ENCODE results near the gene FJX1.
"Not testable (repeated sequence)": the region's sequence is repeated elsewhere in the genome, so short reads cannot be mapped to it uniquely, and the experiment has no call there.

FJX1 gene

GRCh38 chr11:35641964-35642363 lies 23.7 kb downstream of the FJX1 start:
- WGBS (ENCODE audit: insufficient coverage), result 96% methylated on average over 3 of the region's 3 CpGs
- no peak for DNase-seq
- no peak overlapping the region for H3K4me3 ChIP-seq (ENCODE audit: control insufficient read depth in 1 of 7, extremely low read depth in 1 of 7, insufficient read depth in 4 of 7, low read depth in 2 of 7, low read length in 6 of 7)
- no peaks in the 10 kb centered on the region for H3K9me3 ChIP-seq (ENCODE audit: control extremely low read depth in 1 of 5, control insufficient read depth in 4 of 5, insufficient read depth in 2 of 5, low read depth in 1 of 5, low read length in 4 of 5)
- H3K36me3 ChIP-seq (ENCODE audit: control insufficient read depth in 4 of 4, insufficient read depth in 4 of 4, low read length in 3 of 4), result no peaks in the 10 kb centered on the region
- CTCF ChIA-PET, result no interaction called here
- H3K27ac ChIP-seq (ENCODE audit: insufficient read depth in 1 of 2, low read depth in 1 of 2, low read length in 2 of 2, poor library complexity in 1 of 2, severe bottlenecking in 2 of 2), result no peak overlapping the region
- no peaks in the 10 kb centered on the region for H3K27me3 ChIP-seq (replicated peaks in 2 of 5; ENCODE audit: control insufficient read depth in 4 of 5, insufficient read depth in 5 of 5, low read length in 4 of 5)
- H3K4me1 ChIP-seq (ENCODE audit: control extremely low read depth in 1 of 4, control insufficient read depth in 4 of 4, insufficient read depth in 4 of 4, low read length in 3 of 4), result no peaks in the 10 kb centered on the region
- POLR2A ChIA-PET, result no interaction called here

DNA sequence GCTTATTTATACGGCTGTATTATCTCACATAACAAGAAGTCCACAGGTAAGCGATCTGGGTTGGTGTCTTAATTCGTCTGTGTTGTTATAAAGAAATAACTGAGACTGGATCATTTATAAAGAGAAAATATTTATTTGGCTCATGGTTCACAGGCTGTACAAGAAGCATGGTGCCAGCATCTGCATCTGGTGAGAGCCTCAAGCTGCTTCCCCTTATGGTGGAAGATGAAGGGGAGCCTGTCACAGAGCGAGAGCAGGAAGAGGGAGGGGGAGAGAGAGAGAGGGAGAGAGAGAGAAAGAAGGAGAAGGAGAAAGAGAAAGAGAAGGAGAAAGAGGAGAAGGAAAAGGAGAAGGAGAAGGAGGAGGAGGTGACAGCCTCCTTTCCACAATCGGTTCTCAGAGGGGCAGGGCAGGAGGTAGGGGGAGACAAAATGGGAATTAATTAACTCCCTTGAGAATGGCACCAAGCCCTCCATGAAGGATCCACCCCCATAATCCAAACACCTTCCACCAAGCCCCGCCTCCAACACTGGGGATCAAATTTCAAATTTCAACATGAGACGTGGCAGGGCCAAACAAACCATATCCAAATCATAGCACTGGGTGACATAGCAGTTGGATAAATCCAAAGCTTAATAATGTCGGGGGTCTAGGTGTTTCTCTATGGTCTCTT lies 29.3 kb downstream of the FJX1 start:
- Histone ChIP-seq H3K36me3 (ENCODE audit: control insufficient read depth in 4 of 4, insufficient read depth in 4 of 4, low read length in 3 of 4) (no peaks in the 10 kb centered on the region), H3K4me1 (ENCODE audit: control extremely low read depth in 1 of 4, control insufficient read depth in 4 of 4, insufficient read depth in 4 of 4, low read length in 3 of 4) (no peaks in the 10 kb centered on the region), H3K27me3 (replicated peaks in 2 of 5; ENCODE audit: control insufficient read depth in 4 of 5, insufficient read depth in 5 of 5, low read length in 4 of 5) (no peaks in the 10 kb centered on the region), H3K27ac (ENCODE audit: insufficient read depth in 1 of 2, low read depth in 1 of 2, low read length in 2 of 2, poor library complexity in 1 of 2, severe bottlenecking in 2 of 2) (no peak overlapping the region), H3K9me3 (ENCODE audit: control extremely low read depth in 1 of 5, control insufficient read depth in 4 of 5, insufficient read depth in 2 of 5, low read depth in 1 of 5, low read length in 4 of 5) (no peaks in the 10 kb centered on the region), H3K4me3 (ENCODE audit: control insufficient read depth in 1 of 7, extremely low read depth in 1 of 7, insufficient read depth in 4 of 7, low read depth in 2 of 7, low read length in 6 of 7) (no peak overlapping the region)
- DNase-seq, result peak in 1 of 3 donors; percentile 33
- WGBS (ENCODE audit: insufficient coverage), result 93% methylated on average over 3 of the region's 8 CpGs
- ChIA-PET CTCF (interaction anchor here (0.8 kb wide), 1 partner anchor 18 kb away, joined by 3 read pairs; no protein-coding TSS in a partner anchor), POLR2A (no interaction called here)

- Histone ChIP-seq H3K4me1 (ENCODE audit: control extremely low read depth in 1 of 4, control insufficient read depth in 4 of 4, insufficient read depth in 4 of 4, low read length in 3 of 4) (no peaks in the 10 kb centered on the region), H3K27ac (ENCODE audit: insufficient read depth in 1 of 2, low read depth in 1 of 2, low read length in 2 of 2, poor library complexity in 1 of 2, severe bottlenecking in 2 of 2) (no peak overlapping the region), H3K4me3 (ENCODE audit: control insufficient read depth in 1 of 7, extremely low read depth in 1 of 7, insufficient read depth in 4 of 7, low read depth in 2 of 7, low read length in 6 of 7) (no peak overlapping the region), H3K9me3 (ENCODE audit: control extremely low read depth in 1 of 5, control insufficient read depth in 4 of 5, insufficient read depth in 2 of 5, low read depth in 1 of 5, low read length in 4 of 5) (no peaks in the 10 kb centered on the region), H3K36me3 (ENCODE audit: control insufficient read depth in 4 of 4, insufficient read depth in 4 of 4, low read length in 3 of 4) (no peaks in the 10 kb centered on the region), H3K27me3 (replicated peaks in 2 of 5; ENCODE audit: control insufficient read depth in 4 of 5, insufficient read depth in 5 of 5, low read length in 4 of 5) (peaks cover 0 to 2% (median 0%) of the 10 kb centered on the region in 5 experiments)
- 100% methylated on average over 1 of the region's 1 CpG for WGBS (ENCODE audit: insufficient coverage)
- POLR2A ChIA-PET, result no interaction called here
- CTCF ChIA-PET, result no interaction called here
- no peak for DNase-seq
Measured at GRCh38 chr11:35650006-35650405, 31.7 kb downstream of the FJX1 start.

DNA sequence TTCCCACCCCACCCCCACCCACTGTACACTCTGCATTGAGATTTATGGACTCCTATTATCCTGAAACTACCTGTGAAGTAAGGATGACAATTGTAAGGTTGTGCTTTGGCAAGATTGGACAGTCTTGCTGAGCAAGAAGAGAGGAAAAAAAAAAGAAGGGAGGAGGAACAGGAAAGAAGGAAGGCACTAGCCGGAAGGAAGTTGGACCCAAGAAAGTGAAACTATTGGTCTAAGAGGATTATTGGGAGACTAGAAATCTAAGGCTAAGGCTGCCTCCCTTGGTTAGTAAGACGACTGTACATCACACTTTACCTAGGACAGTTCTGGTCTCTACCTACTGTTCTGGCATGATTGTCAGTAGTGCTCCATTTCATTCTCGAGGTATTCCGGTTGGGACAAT lies 32.2 kb downstream of the FJX1 start:
- no peak overlapping the region for H3K27ac ChIP-seq (ENCODE audit: insufficient read depth in 1 of 2, low read depth in 1 of 2, low read length in 2 of 2, poor library complexity in 1 of 2, severe bottlenecking in 2 of 2)
- H3K4me1 ChIP-seq (ENCODE audit: control extremely low read depth in 1 of 4, control insufficient read depth in 4 of 4, insufficient read depth in 4 of 4, low read length in 3 of 4), result no peaks in the 10 kb centered on the region
- 86% methylated on average over 3 of the region's 4 CpGs for WGBS (ENCODE audit: insufficient coverage)
- H3K36me3 ChIP-seq (ENCODE audit: control insufficient read depth in 4 of 4, insufficient read depth in 4 of 4, low read length in 3 of 4), result no peaks in the 10 kb centered on the region
- CTCF ChIA-PET, result no interaction called here
- DNase-seq, result no peak
- POLR2A ChIA-PET, result no interaction called here
- no peak overlapping the region for H3K4me3 ChIP-seq (ENCODE audit: control insufficient read depth in 1 of 7, extremely low read depth in 1 of 7, insufficient read depth in 4 of 7, low read depth in 2 of 7, low read length in 6 of 7)
- no peaks in the 10 kb centered on the region for H3K9me3 ChIP-seq (ENCODE audit: control extremely low read depth in 1 of 5, control insufficient read depth in 4 of 5, insufficient read depth in 2 of 5, low read depth in 1 of 5, low read length in 4 of 5)
- H3K27me3 ChIP-seq (replicated peaks in 2 of 5; ENCODE audit: control insufficient read depth in 4 of 5, insufficient read depth in 5 of 5, low read length in 4 of 5), result peaks cover 0 to 4% (median 0%) of the 10 kb centered on the region in 5 experiments

DNA sequence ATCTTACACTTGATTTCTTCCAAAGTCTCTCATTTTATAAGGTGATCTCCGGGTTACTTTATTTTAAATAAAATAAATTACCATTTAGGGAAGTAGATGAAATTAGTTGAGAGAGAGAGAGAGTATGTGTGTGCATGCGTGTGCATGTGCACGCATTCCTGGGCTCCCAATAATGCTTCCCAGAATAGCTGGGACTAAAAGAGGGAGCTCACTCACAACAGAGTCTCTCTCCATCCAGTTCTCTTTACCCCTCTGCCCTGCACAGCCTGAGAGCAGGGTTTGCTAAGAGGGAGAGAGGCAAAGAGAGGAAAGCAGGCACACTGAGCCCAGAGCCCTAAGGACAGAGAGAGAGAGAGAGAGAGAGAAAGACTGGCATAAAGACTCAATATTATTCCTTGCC lies 33.0 kb downstream of the FJX1 start:
- CTCF ChIA-PET, result no interaction called here
- WGBS (ENCODE audit: insufficient coverage), result no CpG with 5 or more reads among the region's 3 CpGs
- POLR2A ChIA-PET, result no interaction called here
- DNase-seq, result no peak
- Histone ChIP-seq H3K27ac (ENCODE audit: insufficient read depth in 1 of 2, low read depth in 1 of 2, low read length in 2 of 2, poor library complexity in 1 of 2, severe bottlenecking in 2 of 2) (no peak overlapping the region), H3K9me3 (ENCODE audit: control extremely low read depth in 1 of 5, control insufficient read depth in 4 of 5, insufficient read depth in 2 of 5, low read depth in 1 of 5, low read length in 4 of 5) (no peaks in the 10 kb centered on the region), H3K27me3 (replicated peaks in 2 of 5; ENCODE audit: control insufficient read depth in 4 of 5, insufficient read depth in 5 of 5, low read length in 4 of 5) (peaks cover 0 to 6% (median 0%) of the 10 kb centered on the region in 5 experiments), H3K4me1 (ENCODE audit: control extremely low read depth in 1 of 4, control insufficient read depth in 4 of 4, insufficient read depth in 4 of 4, low read length in 3 of 4) (no peaks in the 10 kb centered on the region), H3K36me3 (ENCODE audit: control insufficient read depth in 4 of 4, insufficient read depth in 4 of 4, low read length in 3 of 4) (no peaks in the 10 kb centered on the region), H3K4me3 (ENCODE audit: control insufficient read depth in 1 of 7, extremely low read depth in 1 of 7, insufficient read depth in 4 of 7, low read depth in 2 of 7, low read length in 6 of 7) (no peak overlapping the region)

- H3K27me3 ChIP-seq (replicated peaks in 2 of 5; ENCODE audit: control insufficient read depth in 4 of 5, insufficient read depth in 5 of 5, low read length in 4 of 5); H3K4me3 ChIP-seq (ENCODE audit: control insufficient read depth in 1 of 7, extremely low read depth in 1 of 7, insufficient read depth in 4 of 7, low read depth in 2 of 7, low read length in 6 of 7); H3K27ac ChIP-seq (ENCODE audit: insufficient read depth in 1 of 2, low read depth in 1 of 2, low read length in 2 of 2, poor library complexity in 1 of 2, severe bottlenecking in 2 of 2); POLR2A ChIA-PET; H3K4me1 ChIP-seq (ENCODE audit: control extremely low read depth in 1 of 4, control insufficient read depth in 4 of 4, insufficient read depth in 4 of 4, low read length in 3 of 4); CTCF ChIA-PET; H3K9me3 ChIP-seq (ENCODE audit: control extremely low read depth in 1 of 5, control insufficient read depth in 4 of 5, insufficient read depth in 2 of 5, low read depth in 1 of 5, low read length in 4 of 5); H3K36me3 ChIP-seq (ENCODE audit: control insufficient read depth in 4 of 4, insufficient read depth in 4 of 4, low read length in 3 of 4); DNase-seq: not testable (repeated sequence)
- whole genome bisulfite sequencing (ENCODE audit: insufficient coverage), result no CpG with 5 or more reads among the region's 5 CpGs
Measured at GRCh38 chr11:35652786-35653185, 34.5 kb downstream of the FJX1 start.

- no peaks in the 10 kb centered on the region for H3K9me3 ChIP-seq (ENCODE audit: control extremely low read depth in 1 of 5, control insufficient read depth in 4 of 5, insufficient read depth in 2 of 5, low read depth in 1 of 5, low read length in 4 of 5)
- H3K4me1 ChIP-seq (ENCODE audit: control extremely low read depth in 1 of 4, control insufficient read depth in 4 of 4, insufficient read depth in 4 of 4, low read length in 3 of 4), result no peaks in the 10 kb centered on the region
- no peak overlapping the region for H3K4me3 ChIP-seq (ENCODE audit: control insufficient read depth in 1 of 7, extremely low read depth in 1 of 7, insufficient read depth in 4 of 7, low read depth in 2 of 7, low read length in 6 of 7)
- ChIA-PET CTCF (interaction anchor here (1.1 kb wide), 1 partner anchor 8 kb away, joined by 3 read pairs; no protein-coding TSS in a partner anchor), POLR2A (no interaction called here)
- H3K27ac ChIP-seq (ENCODE audit: insufficient read depth in 1 of 2, low read depth in 1 of 2, low read length in 2 of 2, poor library complexity in 1 of 2, severe bottlenecking in 2 of 2), result no peak overlapping the region
- peaks cover 0 to 13% (median 4%) of the 10 kb centered on the region in 5 experiments for H3K27me3 ChIP-seq (replicated peaks in 2 of 5; ENCODE audit: control insufficient read depth in 4 of 5, insufficient read depth in 5 of 5, low read length in 4 of 5)
- 78% methylated on average over 1 of the region's 6 CpGs for WGBS (ENCODE audit: insufficient coverage)
- DNase-seq, result no peak
- H3K36me3 ChIP-seq (ENCODE audit: control insufficient read depth in 4 of 4, insufficient read depth in 4 of 4, low read length in 3 of 4), result no peaks in the 10 kb centered on the region
Measured at GRCh38 chr11:35654711-35655110, 36.5 kb downstream of the FJX1 start.

All from common myeloid progenitor, CD34-positive (primary cell).